ENCODE measurements around the gene GGA1. TPM values are rescaled to one million over a fixed set of nuclear protein-coding genes. Genes with fewer than 3 reads are reported as not detected.

GGA1 gene
- total RNA-seq, 2 experiments from 2014 or later: 59.7 to 62.8 TPM

DNA sequence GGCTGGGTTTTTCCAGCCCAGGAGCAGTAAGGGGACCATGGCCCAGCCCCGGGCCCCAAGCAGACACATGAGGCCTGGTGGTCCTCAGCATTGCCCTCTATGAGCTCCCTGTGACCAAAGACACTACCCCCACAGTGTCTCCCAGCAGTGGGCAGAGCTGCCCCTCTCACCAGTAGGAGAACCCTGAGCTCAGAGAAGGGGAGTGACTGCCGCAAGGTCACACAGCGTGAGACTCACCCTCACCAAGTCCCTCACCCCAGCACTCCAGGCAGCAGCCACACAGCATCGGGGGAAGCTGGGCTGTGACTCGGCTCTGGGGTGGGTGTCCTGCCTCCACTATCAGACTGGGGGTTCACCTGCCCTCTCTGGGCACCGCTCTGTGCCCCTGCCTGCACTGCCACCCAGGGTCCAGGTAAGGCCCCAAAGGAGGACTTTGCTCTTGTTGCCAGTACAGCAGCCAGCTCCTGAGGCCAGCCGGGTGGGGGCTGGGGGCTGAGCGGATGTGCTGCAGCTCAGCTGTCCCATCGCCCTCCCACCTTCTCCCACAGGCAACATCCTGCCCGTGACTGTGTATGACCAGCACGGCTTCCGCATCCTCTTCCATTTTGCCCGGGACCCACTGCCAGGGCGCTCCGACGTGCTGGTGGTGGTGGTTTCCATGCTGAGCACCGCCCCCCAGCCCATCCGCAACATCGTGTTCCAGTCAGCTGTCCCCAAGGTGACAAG is 23.0 kb downstream of the GGA1 start:
- no peaks in the 10 kb centered on the region for H3K27me3 Mint-ChIP-seq
- H3K4me1 Mint-ChIP-seq (ENCODE audit: low read depth): peaks cover 79% of the 10 kb centered on the region
- DNase-seq (peak; percentile 63), ATAC-seq (no peak)
- peak overlapping the region; percentile 59 for H3K4me3 Mint-ChIP-seq
- no peaks in the 10 kb centered on the region for H3K9me3 Mint-ChIP-seq
- intact Hi-C loops (cut with micrococcal nuclease): no loop called here
- H3K36me3 Mint-ChIP-seq (ENCODE audit: low read depth): peaks cover 9% of the 10 kb centered on the region
- ChIA-PET POLR2A (interaction anchor here (1.4 to 3.8 kb wide), 7 partner anchors 9 to 45 kb away, joined by 4 to 26 read pairs (median 9); partner anchors contain the start of genes GGA1 and PDXP), CTCF (interaction anchor here (1.2 to 68.1 kb wide), 4 partner anchors 6 to 65 kb away, joined by 3 to 1770 read pairs (median 887); partner anchors contain the start of genes GGA1, LGALS1, NOL12 and PDXP)
- TF ChIP-seq, protein P1, sequence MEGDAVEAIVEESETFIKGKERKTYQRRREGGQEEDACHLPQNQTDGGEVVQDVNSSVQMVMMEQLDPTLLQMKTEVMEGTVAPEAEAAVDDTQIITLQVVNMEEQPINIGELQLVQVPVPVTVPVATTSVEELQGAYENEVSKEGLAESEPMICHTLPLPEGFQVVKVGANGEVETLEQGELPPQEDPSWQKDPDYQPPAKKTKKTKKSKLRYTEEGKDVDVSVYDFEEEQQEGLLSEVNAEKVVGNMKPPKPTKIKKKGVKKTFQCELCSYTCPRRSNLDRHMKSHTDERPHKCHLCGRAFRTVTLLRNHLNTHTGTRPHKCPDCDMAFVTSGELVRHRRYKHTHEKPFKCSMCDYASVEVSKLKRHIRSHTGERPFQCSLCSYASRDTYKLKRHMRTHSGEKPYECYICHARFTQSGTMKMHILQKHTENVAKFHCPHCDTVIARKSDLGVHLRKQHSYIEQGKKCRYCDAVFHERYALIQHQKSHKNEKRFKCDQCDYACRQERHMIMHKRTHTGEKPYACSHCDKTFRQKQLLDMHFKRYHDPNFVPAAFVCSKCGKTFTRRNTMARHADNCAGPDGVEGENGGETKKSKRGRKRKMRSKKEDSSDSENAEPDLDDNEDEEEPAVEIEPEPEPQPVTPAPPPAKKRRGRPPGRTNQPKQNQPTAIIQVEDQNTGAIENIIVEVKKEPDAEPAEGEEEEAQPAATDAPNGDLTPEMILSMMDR (IDR thresholded peaks at IDR 0.05): no peak
- H3K27ac Mint-ChIP-seq: peak overlapping the region; percentile 88

DNA sequence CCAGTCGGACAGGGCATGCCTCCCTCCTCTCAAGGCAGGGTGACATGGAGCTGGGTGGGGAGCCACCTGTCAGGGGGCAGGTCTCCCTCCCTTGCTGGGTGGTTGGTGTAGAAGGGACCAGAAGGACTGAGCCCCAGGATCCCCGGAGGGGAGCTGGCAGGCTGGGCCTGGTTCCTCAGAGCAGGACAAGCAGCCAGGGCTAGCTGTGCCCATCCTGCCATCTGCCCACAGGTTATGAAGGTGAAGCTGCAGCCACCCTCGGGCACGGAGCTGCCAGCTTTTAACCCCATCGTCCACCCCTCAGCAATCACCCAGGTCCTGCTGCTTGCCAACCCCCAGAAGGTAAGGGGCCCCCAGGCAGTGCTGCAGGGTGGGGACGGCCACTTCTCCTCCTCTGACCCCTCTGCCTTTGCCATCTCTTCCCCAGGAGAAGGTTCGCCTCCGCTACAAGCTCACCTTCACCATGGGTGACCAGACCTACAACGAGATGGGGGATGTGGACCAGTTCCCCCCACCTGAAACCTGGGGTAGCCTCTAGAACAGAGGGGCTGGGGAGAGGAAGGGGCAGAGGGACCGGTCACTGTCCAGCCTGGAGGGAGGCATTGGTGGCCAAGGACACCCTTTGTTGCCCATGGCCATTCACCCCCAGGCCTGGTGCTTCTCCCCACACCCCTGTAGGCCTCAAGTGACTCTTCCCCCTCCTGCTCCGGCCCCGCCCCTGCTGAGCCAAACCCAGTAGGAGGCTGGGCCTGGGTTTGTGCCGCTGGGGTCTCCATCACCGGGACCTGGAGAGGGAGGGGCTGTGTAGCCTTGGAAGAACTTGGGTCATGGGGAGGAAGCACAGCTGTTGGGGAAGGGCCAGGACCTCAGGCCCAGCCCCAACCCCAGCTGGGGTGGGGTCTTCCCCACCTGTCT is 23.8 kb downstream of the GGA1 start:
- POLR2A ChIA-PET: interaction anchor here (1.2 to 3.8 kb wide), 12 partner anchors 7 to 50 kb away, joined by 3 to 26 read pairs (median 7); partner anchors contain the start of genes GGA1, LGALS1 and PDXP
- intact Hi-C loops (cut with micrococcal nuclease): no loop called here
- ATAC-seq: peak; percentile 12

GRCh38 chr22:37633089-37633624 is 24.5 kb downstream of the GGA1 start:
- no peaks in the 10 kb centered on the region for H3K9me3 Mint-ChIP-seq
- ATAC-seq: peak; percentile 66
- POLR2A ChIA-PET: interaction anchor here (0.6 to 3.8 kb wide), 19 partner anchors 8 to 1550 kb away, joined by 3 to 26 read pairs (median 5); partner anchors contain the start of genes GGA1, LGALS1, NOL12 and PDXP
- H3K27ac Mint-ChIP-seq: peak overlapping the region; percentile 88
- peaks cover 4% of the 10 kb centered on the region for H3K36me3 Mint-ChIP-seq (ENCODE audit: low read depth)
- H3K27me3 Mint-ChIP-seq: no peaks in the 10 kb centered on the region
- peaks cover 79% of the 10 kb centered on the region for H3K4me1 Mint-ChIP-seq (ENCODE audit: low read depth)
- CTCF ChIA-PET: interaction anchor here (0.8 to 68.1 kb wide), 3 partner anchors 8 to 231 kb away, joined by 3 to 1770 read pairs (median 1770); partner anchors contain the start of genes GGA1, LGALS1, NOL12 and PDXP
- peak overlapping the region; percentile 59 for H3K4me3 Mint-ChIP-seq
- intact Hi-C loops (cut with micrococcal nuclease): no loop called here
- DNase-seq: peak; percentile 91
- TF ChIP-seq, protein P1 (IDR thresholded peaks at IDR 0.05): peak; percentile 13

More for the DNA sequence above, 23.8 kb downstream of the GGA1 start:
- peak overlapping the region; percentile 59 for H3K4me3 Mint-ChIP-seq
- CTCF ChIA-PET: interaction anchor here (0.8 to 68.1 kb wide), 5 partner anchors 7 to 231 kb away, joined by 3 to 1770 read pairs (median 4); partner anchors contain the start of genes GGA1, LGALS1, NOL12 and PDXP
- no peaks in the 10 kb centered on the region for H3K27me3 Mint-ChIP-seq
- peaks cover 79% of the 10 kb centered on the region for H3K4me1 Mint-ChIP-seq (ENCODE audit: low read depth)
- TF ChIP-seq, protein P1 (IDR thresholded peaks at IDR 0.05): no peak
- peaks cover 4% of the 10 kb centered on the region for H3K36me3 Mint-ChIP-seq (ENCODE audit: low read depth)
- DNase-seq: peak; percentile 73
- H3K27ac Mint-ChIP-seq: peak overlapping the region; percentile 88
- no peaks in the 10 kb centered on the region for H3K9me3 Mint-ChIP-seq

DNA sequence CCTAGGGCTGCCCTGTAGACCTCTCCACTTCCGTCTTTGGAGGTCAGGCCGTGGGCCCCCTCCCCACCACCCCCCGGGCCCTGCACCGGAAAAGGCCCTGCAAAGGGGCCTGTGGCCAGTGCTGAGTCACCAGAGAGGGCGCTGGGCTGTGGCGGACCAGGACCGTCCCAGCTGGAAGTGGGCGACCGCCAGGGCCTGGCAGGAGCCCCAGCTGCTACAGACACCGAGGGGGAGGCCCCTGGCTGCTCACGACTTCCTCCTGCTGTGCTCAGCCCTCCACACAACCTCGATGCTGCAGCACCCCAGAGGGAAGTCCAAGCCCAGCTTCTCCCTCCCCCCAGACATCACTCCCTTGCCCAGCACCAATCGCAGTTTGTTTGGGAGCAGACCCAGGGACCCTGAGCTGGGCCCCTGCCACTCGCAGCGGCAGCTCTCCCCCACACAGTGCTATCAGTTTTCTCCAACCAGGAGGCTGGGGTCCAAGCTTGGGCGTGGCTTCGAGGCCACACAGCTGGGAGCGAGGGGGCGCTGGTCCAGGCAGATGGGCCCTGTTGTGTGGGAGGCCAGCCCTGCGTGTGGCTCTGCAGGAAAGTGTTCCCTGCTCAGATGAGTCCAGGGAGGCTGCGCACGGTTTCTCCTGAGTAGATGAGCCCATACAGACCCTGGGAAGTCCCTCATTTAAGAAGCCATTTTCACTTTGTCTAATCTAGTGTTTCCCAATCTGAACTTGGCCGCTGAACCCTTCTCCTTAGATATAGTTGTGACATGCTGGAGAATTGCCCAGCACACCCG is 25.2 kb downstream of the GGA1 start:
- TF ChIP-seq, protein P1 (IDR thresholded peaks at IDR 0.05): peak; percentile 20
- ChIA-PET CTCF (interaction anchor here (0.6 to 68.1 kb wide), 5 partner anchors 9 to 230 kb away, joined by 3 to 1770 read pairs (median 4); partner anchors contain the start of genes GGA1, LGALS1, NOL12 and PDXP), POLR2A (interaction anchor here (0.6 to 3.8 kb wide), 20 partner anchors 9 to 1549 kb away, joined by 3 to 26 read pairs (median 4); partner anchors contain the start of genes GGA1, LGALS1, NOL12 and PDXP)
- DNase-seq (peak; percentile 90), ATAC-seq (peak; percentile 66)
- Mint-ChIP-seq H3K4me3 (peak overlapping the region; percentile 69), H3K36me3 (ENCODE audit: low read depth) (peaks cover 4% of the 10 kb centered on the region), H3K27ac (peak overlapping the region; percentile 88), H3K4me1 (ENCODE audit: low read depth) (peaks cover 79% of the 10 kb centered on the region), H3K9me3 (no peaks in the 10 kb centered on the region), H3K27me3 (no peaks in the 10 kb centered on the region)
- intact Hi-C loops (cut with micrococcal nuclease): no loop called here
